OCI-LY3 (cell line): ENCODE results near the gene SERHL2.
A peak's percentile ranks its signal among the peaks of the same experiment; 100 is the strongest.
"Not testable (repeated sequence)": the region's sequence is repeated elsewhere in the genome, so short reads cannot be mapped to it uniquely, and the experiment has no call there.

ENCODE experiments used
- H2AFZ ChIP-seq: fragments of 200-600, 300-600 bp; shearing (Covaris generic); 2 replicates; pipeline ENCODE4 v1.6.0; 2014; ENCODE audit warnings: antibody characterized with exemption, low read depth, low read length
- H3K27ac ChIP-seq: fragments of 200-600, 300-600 bp; sonication (generic); 2 replicates; pipeline ENCODE4 v1.5.1; 2014; ENCODE audit warnings: mild to moderate bottlenecking, low read length, moderate library complexity, mixed read lengths
- H3K27me3 ChIP-seq: fragments of 200-600, 300-600 bp; sonication (generic); 2 replicates; pipeline ENCODE4 v1.6.1; 2014; ENCODE audit warnings: low read depth, low read length, mixed read lengths
- H3K36me3 ChIP-seq: fragments of 200-600, 300-600 bp; sonication (generic); replicated peaks from 2 replicates; pipeline ENCODE3; 2014; ENCODE audit warnings: low read depth, low read length, mixed read lengths
- H3K4me1 ChIP-seq: fragments of 300-600, 200-600 bp; sonication (generic); 2 replicates; pipeline ENCODE4 v1.6.1; 2014; ENCODE audit warnings: low read length, mixed read lengths
- H3K4me2 ChIP-seq: fragments of 200-600, 300-600 bp; sonication (generic); 2 replicates; pipeline ENCODE4 v1.6.1; 2014; ENCODE audit warnings: low read length, mixed read lengths
- H3K4me3 ChIP-seq: fragments of 300-600, 200-600 bp; sonication (generic); 2 replicates; pipeline ENCODE4 v1.5.1; 2014; ENCODE audit warnings: antibody characterized with exemption, mild to moderate bottlenecking, low read length, moderate library complexity
- H3K79me2 ChIP-seq: fragments of 300-600, 200-600 bp; shearing (Covaris generic); 2 replicates; pipeline ENCODE4 v1.6.1; 2014; ENCODE audit warnings: mild to moderate bottlenecking, low read length, mixed read lengths
- H3K9ac ChIP-seq: fragments of 300-600, 200-600 bp; shearing (Covaris generic); 2 replicates; pipeline ENCODE4 v1.6.0; 2014; ENCODE audit warnings: mild to moderate bottlenecking, low read length, moderate library complexity
- H3K9me3 ChIP-seq: fragments of 200-600, 300-600 bp; shearing (Covaris generic); 2 replicates; pipeline ENCODE4 v1.6.1; 2014; ENCODE audit warnings: low read length, mixed read lengths; ENCODE audit not compliant: insufficient read depth
- H4K20me1 ChIP-seq: fragments of 200-600, 300-600 bp; sonication (generic); 2 replicates; pipeline ENCODE4 v1.6.1; 2016; ENCODE audit warnings: low read length, mixed read lengths; ENCODE audit not compliant: insufficient read depth
- EZH2phosphoT487 ChIP-seq: fragments of 200-600 bp; shearing (Covaris generic); IDR thresholded peaks from 2 replicates; pipeline ENCODE4 v1.6.1; 2018; ENCODE audit warnings: antibody characterized with exemption, mixed run types, low read depth
- TF ChIP-seq, protein P1 (sequence below): fragments of 200-600, 300-600 bp; sonication (generic); IDR thresholded peaks from 2 replicates; pipeline ENCODE4 v1.5.1; 2014; ENCODE audit warnings: antibody characterized with exemption, low read length, low read depth

SERHL2 gene

DNA sequence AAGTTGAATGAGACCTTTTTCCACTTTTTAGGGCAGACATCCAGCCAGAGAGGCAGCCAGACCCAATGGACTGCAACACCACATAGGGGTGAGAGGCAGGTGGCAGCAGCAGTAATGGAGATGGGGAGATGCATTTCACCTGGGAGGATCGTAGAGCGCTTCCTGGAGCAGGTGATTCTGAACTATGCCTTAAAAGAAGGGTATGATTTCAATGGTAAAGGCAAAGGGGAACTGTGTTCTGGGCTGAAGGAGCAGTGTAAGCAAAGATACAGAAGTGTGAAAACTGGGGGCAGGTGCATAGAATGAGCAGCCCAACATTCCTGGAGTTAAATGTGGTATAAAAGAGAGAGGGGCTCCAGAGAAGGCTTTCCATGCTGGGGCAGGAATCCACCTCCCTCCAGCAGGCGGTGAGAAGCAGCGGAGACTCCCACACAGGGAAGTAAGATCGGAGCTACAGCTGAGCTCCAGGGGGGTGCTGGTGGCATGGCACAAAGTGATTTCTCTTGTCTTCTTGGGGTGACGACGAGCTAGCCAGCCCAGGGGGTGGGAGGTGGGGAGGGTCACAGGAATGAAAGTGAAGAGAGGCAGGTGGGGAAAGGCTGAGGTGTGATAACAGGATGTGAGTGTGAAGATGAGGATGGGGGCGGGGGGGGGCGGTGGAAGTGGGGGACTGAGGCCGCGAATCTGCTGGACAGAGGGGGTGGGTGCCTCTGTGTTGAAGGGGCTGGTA, 4.3 kb upstream of the SERHL2 start:
- Histone ChIP-seq H3K36me3 (no peaks in the 10 kb centered on the region), H3K79me2 (no peaks in the 10 kb centered on the region), H3K4me2 (peak overlapping the region; percentile 37), H3K27me3 (peaks cover 5% of the 10 kb centered on the region), H3K4me1 (peaks cover 17% of the 10 kb centered on the region), H3K9ac (no peak overlapping the region), H4K20me1 (no peaks in the 10 kb centered on the region), H3K27ac (no peak overlapping the region), H3K4me3 (peak overlapping the region; percentile 8; the same call in 1 of the 2 replicates), H3K9me3 (no peaks in the 10 kb centered on the region), H2AFZ (no peak overlapping the region)
- TF ChIP-seq, protein P1, sequence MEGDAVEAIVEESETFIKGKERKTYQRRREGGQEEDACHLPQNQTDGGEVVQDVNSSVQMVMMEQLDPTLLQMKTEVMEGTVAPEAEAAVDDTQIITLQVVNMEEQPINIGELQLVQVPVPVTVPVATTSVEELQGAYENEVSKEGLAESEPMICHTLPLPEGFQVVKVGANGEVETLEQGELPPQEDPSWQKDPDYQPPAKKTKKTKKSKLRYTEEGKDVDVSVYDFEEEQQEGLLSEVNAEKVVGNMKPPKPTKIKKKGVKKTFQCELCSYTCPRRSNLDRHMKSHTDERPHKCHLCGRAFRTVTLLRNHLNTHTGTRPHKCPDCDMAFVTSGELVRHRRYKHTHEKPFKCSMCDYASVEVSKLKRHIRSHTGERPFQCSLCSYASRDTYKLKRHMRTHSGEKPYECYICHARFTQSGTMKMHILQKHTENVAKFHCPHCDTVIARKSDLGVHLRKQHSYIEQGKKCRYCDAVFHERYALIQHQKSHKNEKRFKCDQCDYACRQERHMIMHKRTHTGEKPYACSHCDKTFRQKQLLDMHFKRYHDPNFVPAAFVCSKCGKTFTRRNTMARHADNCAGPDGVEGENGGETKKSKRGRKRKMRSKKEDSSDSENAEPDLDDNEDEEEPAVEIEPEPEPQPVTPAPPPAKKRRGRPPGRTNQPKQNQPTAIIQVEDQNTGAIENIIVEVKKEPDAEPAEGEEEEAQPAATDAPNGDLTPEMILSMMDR = no peak
- TF ChIP-seq EZH2phosphoT487 = no peak

DNA sequence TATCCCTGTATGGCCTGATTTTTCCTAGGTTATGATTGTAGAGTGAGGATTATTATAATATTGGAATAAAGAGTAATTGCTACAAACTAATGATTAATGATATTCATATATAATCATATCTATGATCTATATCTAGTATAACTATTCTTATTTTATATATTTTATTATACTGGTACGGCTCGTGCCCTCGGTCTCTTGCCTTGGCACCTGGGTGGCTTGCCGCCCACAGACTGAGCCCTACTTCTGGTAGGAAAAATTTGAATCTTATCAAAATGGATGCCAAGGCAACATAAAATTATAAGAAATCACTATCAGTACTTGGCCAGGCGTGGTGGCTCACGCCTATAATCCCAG, 1.5 kb upstream of the SERHL2 start:
- H3K27me3 ChIP-seq, H3K27ac ChIP-seq, H3K79me2 ChIP-seq, H3K36me3 ChIP-seq, H3K4me2 ChIP-seq, H3K9ac ChIP-seq, H3K9me3 ChIP-seq, H4K20me1 ChIP-seq, H2AFZ ChIP-seq: not testable (repeated sequence)
- Histone ChIP-seq H3K4me1 (peaks cover 17% of the 10 kb centered on the region), H3K4me3 (peak overlapping the region; percentile 67; the same call in 1 of the 2 replicates)

DNA sequence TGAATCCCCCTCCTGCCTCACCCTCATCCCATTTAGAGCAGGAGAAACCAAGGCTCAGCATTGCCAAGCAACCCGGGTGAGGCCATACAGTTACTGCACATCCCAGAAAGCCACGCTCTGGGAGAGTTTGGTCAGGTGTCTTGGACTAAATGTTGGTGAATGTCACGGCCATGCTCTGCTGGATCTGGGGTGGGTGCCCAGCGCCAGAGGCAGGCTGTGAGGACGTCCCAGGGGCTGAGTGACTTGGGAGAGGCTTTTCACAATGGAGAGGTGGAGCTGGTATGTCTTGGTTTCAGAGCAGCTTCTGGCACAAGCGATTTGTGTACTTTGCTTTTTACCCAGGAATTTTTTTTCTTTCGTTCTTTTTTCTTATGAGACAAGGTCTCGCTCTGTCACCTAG, 6.6 kb downstream of the SERHL2 start:
- H3K9ac ChIP-seq = no peak overlapping the region
- no peaks in the 10 kb centered on the region for H3K36me3 ChIP-seq
- H3K4me2 ChIP-seq = no peak overlapping the region
- H3K9me3 ChIP-seq = no peaks in the 10 kb centered on the region
- TF ChIP-seq EZH2phosphoT487 = no peak
- TF ChIP-seq, protein P1 = no peak
- no peaks in the 10 kb centered on the region for H3K79me2 ChIP-seq
- peaks cover 20% of the 10 kb centered on the region for H3K4me1 ChIP-seq
- H2AFZ ChIP-seq = no peak overlapping the region
- H3K27ac ChIP-seq = no peak overlapping the region
- no peak overlapping the region for H3K4me3 ChIP-seq
- no peaks in the 10 kb centered on the region for H4K20me1 ChIP-seq
- H3K27me3 ChIP-seq = peaks cover 6% of the 10 kb centered on the region; the same call in 1 of the 2 replicates

DNA sequence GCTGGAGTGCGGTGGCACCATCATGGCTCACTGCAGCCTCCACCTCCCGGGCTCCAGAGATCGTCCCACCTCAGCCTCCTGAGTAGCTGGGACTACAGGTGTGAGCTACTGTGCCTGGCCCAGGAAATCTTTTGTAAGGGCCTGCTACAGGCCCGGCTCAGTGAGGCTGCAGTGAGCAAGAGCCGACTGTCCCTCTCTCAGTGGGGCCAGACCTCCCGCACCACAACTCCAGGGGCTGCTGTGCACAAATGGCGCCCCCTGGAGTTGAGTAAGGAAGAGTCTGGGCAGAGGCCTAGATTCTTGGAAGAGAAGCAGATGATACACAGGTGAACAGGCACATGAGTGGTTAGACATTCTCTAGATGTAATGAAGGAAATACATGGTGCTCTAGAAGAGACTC, 7.0 kb downstream of the SERHL2 start:
- no peak overlapping the region for H3K4me2 ChIP-seq
- H3K27ac ChIP-seq = no peak overlapping the region
- H3K36me3 ChIP-seq = no peaks in the 10 kb centered on the region
- no peak for TF ChIP-seq EZH2phosphoT487
- TF ChIP-seq, protein P1 = peak; percentile 68
- no peak overlapping the region for H3K9ac ChIP-seq
- peaks cover 20% of the 10 kb centered on the region for H3K4me1 ChIP-seq
- H4K20me1 ChIP-seq = no peaks in the 10 kb centered on the region
- H3K9me3 ChIP-seq = no peaks in the 10 kb centered on the region
- peaks cover 6% of the 10 kb centered on the region; the same call in 1 of the 2 replicates for H3K27me3 ChIP-seq
- no peak overlapping the region for H3K4me3 ChIP-seq
- no peaks in the 10 kb centered on the region for H3K79me2 ChIP-seq
- no peak overlapping the region for H2AFZ ChIP-seq
